H1 (cell line): ENCODE results near the gene TLCD3B. TPM values are rescaled to one million over a fixed set of nuclear protein-coding genes. Genes with fewer than 3 reads are reported as not detected.

Source experiments
- CTCF ChIA-PET: fragments of 300-600 bp; sonication (Branson Sonifier 250); formaldehyde crosslinking; loops from one replicate; lab custom pipeline; 2021; ENCODE audit not compliant: partially characterized antibody; lab: Charles Lee
- POLR2A ChIA-PET: fragments of 300-600 bp; sonication (Branson Sonifier 250); formaldehyde crosslinking; loops from one replicate; lab custom pipeline; 2021; ENCODE audit warnings: inconsistent platforms; ENCODE audit not compliant: partially characterized antibody; lab: Charles Lee
- DNase-seq, 2 experiments: peaks; one replicate each; pipeline versions ENCODE4 v3.0.0 to v3.0.0-alpha.2; 2010 to 2022; ENCODE audit warnings: low spot score in 2 of 2, low read depth in 1 of 2, mixed read lengths in 1 of 2
- FAIRE-seq: peaks from 2 replicates; lab custom pipeline; 2011; peaks lifted over from hg19 to GRCh38; lab: Jason Lieb, UNC
- H2AFZ ChIP-seq: 2 replicates; pipeline ENCODE4 v1.8.1; 2012; ENCODE audit warnings: low read length, inconsistent platforms
- H2AK5ac ChIP-seq: 2 replicates; pipeline ENCODE4 v1.6.1; 2013; ENCODE audit warnings: low read depth, low read length
- H2BK120ac ChIP-seq: replicated peaks from 2 replicates; pipeline ENCODE3; 2013; ENCODE audit warnings: low read depth, low read length, inconsistent platforms
- H2BK12ac ChIP-seq: 2 replicates; pipeline ENCODE4 v1.6.1; 2013; ENCODE audit warnings: low read depth, low read length
- H2BK15ac ChIP-seq: 2 replicates; pipeline ENCODE4 v1.6.1; 2013; ENCODE audit warnings: low read length
- H2BK20ac ChIP-seq: 2 replicates; pipeline ENCODE4 v1.6.1; 2013; ENCODE audit warnings: low read length
- H2BK5ac ChIP-seq: 2 replicates; pipeline ENCODE4 v1.6.1; 2013; ENCODE audit warnings: low read depth, low read length
- H3K14ac ChIP-seq: 2 replicates; pipeline ENCODE4 v1.6.1; 2013; ENCODE audit warnings: inconsistent platforms; ENCODE audit not compliant: insufficient read length
- H3K18ac ChIP-seq: 2 replicates; pipeline ENCODE4 v1.6.1; 2013; ENCODE audit warnings: low read length; ENCODE audit errors: extremely low read depth
- H3K23ac ChIP-seq: 2 replicates; pipeline ENCODE4 v1.6.1; 2013; ENCODE audit warnings: inconsistent platforms; ENCODE audit not compliant: insufficient read length
- H3K23me2 ChIP-seq: 2 replicates; pipeline ENCODE4 v1.6.1; 2013; ENCODE audit warnings: low read depth, low read length
- H3K27ac ChIP-seq: 2 replicates; pipeline ENCODE4 v1.6.1; 2011; ENCODE audit warnings: low read depth, low read length, inconsistent platforms
- H3K27me3 ChIP-seq, 4 experiments: replicated peaks in 1 of 4; 1 replicate in 1 of 4; 2 replicates in 3 of 4; pipeline versions ENCODE4 v1.6.1 to v1.8.1; 2011 to 2013; ENCODE audit warnings: low read length in 3 of 4, mild to moderate bottlenecking in 3 of 4, inconsistent platforms in 2 of 4, mixed read lengths in 2 of 4, moderate library complexity in 1 of 4; ENCODE audit not compliant: control insufficient read depth in 3 of 4, insufficient read depth in 3 of 4; ENCODE audit errors: extremely low read depth in 1 of 4
- H3K36me3 ChIP-seq, 4 experiments: 2 replicates each; pipeline versions ENCODE4 v1.6.1 to v1.8.1; 2011 to 2013; ENCODE audit warnings: mild to moderate bottlenecking in 4 of 4, low read length in 3 of 4, moderate library complexity in 2 of 4, control low read depth in 1 of 4, inconsistent platforms in 1 of 4; ENCODE audit not compliant: insufficient read depth in 4 of 4, control insufficient read depth in 2 of 4
- H3K4ac ChIP-seq: replicated peaks from 2 replicates; pipeline ENCODE3; 2013; ENCODE audit warnings: low read length, low read depth, mixed read lengths, inconsistent platforms; ENCODE audit not compliant: insufficient read length
- H3K4me1 ChIP-seq, 4 experiments: replicated peaks in 1 of 4; 1 replicate in 1 of 4; 2 replicates in 3 of 4; pipeline versions ENCODE4 v1.6.1 to v1.8.1; 2011 to 2013; ENCODE audit warnings: low read length in 3 of 4, inconsistent platforms in 2 of 4, mixed read lengths in 1 of 4; ENCODE audit not compliant: insufficient read depth in 4 of 4, control insufficient read depth in 3 of 4
- H3K4me2 ChIP-seq, 2 experiments: 2 replicates each; pipeline versions ENCODE4 v1.6.1 to v1.8.1; 2011 to 2013; ENCODE audit warnings: low read depth in 2 of 2, low read length in 2 of 2, control low read depth in 1 of 2, inconsistent platforms in 1 of 2, mild to moderate bottlenecking in 1 of 2; ENCODE audit not compliant: insufficient read depth in 1 of 2
- H3K4me3 ChIP-seq, 4 experiments: fragments of 200-600, 300-600 bp in 1 of 4; sonication (generic), shearing (Covaris generic), sonication (Bioruptor Twin) in 1 of 4; 2 replicates each; pipeline versions ENCODE4 v1.5.1 to v1.8.1; 2011 to 2016; ENCODE audit warnings: low read length in 4 of 4, low read depth in 3 of 4, control low read depth in 2 of 4, inconsistent platforms in 2 of 4, mild to moderate bottlenecking in 2 of 4, mixed read lengths in 1 of 4, moderate library complexity in 1 of 4; ENCODE audit not compliant: insufficient read depth in 2 of 4; ENCODE audit errors: extremely low read depth in 1 of 4
- H3K56ac ChIP-seq: replicated peaks from 2 replicates; pipeline ENCODE3; 2013; ENCODE audit warnings: low read depth, mild to moderate bottlenecking, mixed read lengths, low read length, inconsistent platforms; ENCODE audit not compliant: insufficient read length
- H3K79me1 ChIP-seq: 2 replicates; pipeline ENCODE4 v1.6.1; 2013; ENCODE audit warnings: low read depth, low read length, control low read depth
- H3K79me2 ChIP-seq, 2 experiments: 2 replicates each; pipeline versions ENCODE4 v1.6.1 to v1.8.1; 2012 to 2013; ENCODE audit warnings: low read length in 2 of 2, mild to moderate bottlenecking in 2 of 2, inconsistent platforms in 1 of 2; ENCODE audit not compliant: insufficient read depth in 2 of 2, control insufficient read depth in 1 of 2
- H3K9ac ChIP-seq, 4 experiments: replicated peaks in 1 of 4; 1 replicate in 1 of 4; 2 replicates in 3 of 4; pipeline versions ENCODE4 v1.6.1 to v1.8.1; 2011 to 2013; ENCODE audit warnings: low read depth in 3 of 4, low read length in 3 of 4, control low read depth in 2 of 4, mild to moderate bottlenecking in 2 of 4, moderate library complexity in 2 of 4, inconsistent platforms in 1 of 4; ENCODE audit errors: extremely low read depth in 1 of 4
- H3K9me3 ChIP-seq, 2 experiments: 2 replicates each; pipeline versions ENCODE4 v1.6.1 to v1.8.1; 2012 to 2013; ENCODE audit warnings: mild to moderate bottlenecking in 2 of 2, moderate library complexity in 2 of 2, control low read depth in 1 of 2, inconsistent platforms in 1 of 2, low read depth in 1 of 2, low read length in 1 of 2, mixed read lengths in 1 of 2; ENCODE audit not compliant: insufficient read depth in 2 of 2
- H4K20me1 ChIP-seq, 2 experiments: replicated peaks in 1 of 2; 2 replicates each; pipeline versions ENCODE3 to v1.8.1; 2011 to 2013; ENCODE audit warnings: inconsistent platforms in 2 of 2, low read length in 2 of 2, mild to moderate bottlenecking in 1 of 2; ENCODE audit not compliant: insufficient read depth in 2 of 2, control insufficient read depth in 1 of 2
- H4K5ac ChIP-seq: 2 replicates; pipeline ENCODE4 v1.6.1; 2013; ENCODE audit warnings: low read length, low read depth, mixed read lengths, inconsistent platforms; ENCODE audit not compliant: insufficient read length
- H4K8ac ChIP-seq: 2 replicates; pipeline ENCODE4 v1.8.0; 2013; ENCODE audit warnings: mild to moderate bottlenecking, moderate library complexity, low read length, inconsistent platforms; ENCODE audit not compliant: insufficient read depth; ENCODE audit errors: extremely low read depth
- H4K91ac ChIP-seq: replicated peaks from 2 replicates; pipeline ENCODE3; 2013; ENCODE audit warnings: low read length, mixed read lengths, inconsistent platforms; ENCODE audit not compliant: insufficient read length
- ASH2L ChIP-seq: fragments of 200-600, 300-600 bp; sonication (generic); IDR thresholded peaks from one replicate; pipeline ENCODE4 v1.7.1; 2017; ENCODE audit warnings: low read length
- ATF3 ChIP-seq: IDR thresholded peaks from 2 replicates; pipeline ENCODE4 v1.6.1; 2011; ENCODE audit warnings: low read depth, mild to moderate bottlenecking, low read length; ENCODE audit not compliant: insufficient read depth
- BCL11A ChIP-seq, 2 experiments: IDR thresholded peaks; one replicate each; pipeline ENCODE4 v1.6.1; 2011; ENCODE audit warnings: low read depth in 2 of 2, low read length in 2 of 2, mild to moderate bottlenecking in 2 of 2
- CEBPB ChIP-seq: IDR thresholded peaks from 2 replicates; pipeline ENCODE4 v1.6.1; 2012; ENCODE audit warnings: low read depth, low read length
- HDAC2 ChIP-seq, 2 experiments: fragments of 300-600 bp in 1 of 2; sonication (generic) in 1 of 2; IDR thresholded peaks; 2 replicates each; pipeline ENCODE4 v1.6.1; 2011 to 2012; ENCODE audit warnings: low read depth in 2 of 2, low read length in 2 of 2, mild to moderate bottlenecking in 2 of 2, moderate library complexity in 2 of 2, borderline replicate concordance in 1 of 2, inconsistent platforms in 1 of 2
- JUND ChIP-seq: IDR thresholded peaks from 2 replicates; pipeline ENCODE4 v1.6.1; 2011; ENCODE audit warnings: mild to moderate bottlenecking, improper control_type of control experiment, low read length
- MAFK ChIP-seq: IDR thresholded peaks from 2 replicates; pipeline ENCODE4 v1.6.1; 2012; ENCODE audit warnings: low read depth, mild to moderate bottlenecking, improper control_type of control experiment, low read length
- NANOG ChIP-seq: IDR thresholded peaks from 2 replicates; pipeline ENCODE4 v1.6.1; 2011; ENCODE audit warnings: low read length, low read depth, mild to moderate bottlenecking, inconsistent platforms; ENCODE audit not compliant: insufficient read depth, poor library complexity, severe bottlenecking
- POLR2A ChIP-seq, 2 experiments: IDR thresholded peaks; 1 replicate in 1 of 2; 2 replicates in 1 of 2; pipeline ENCODE4 v1.6.1; 2011; ENCODE audit warnings: low read depth in 2 of 2, low read length in 2 of 2, mild to moderate bottlenecking in 2 of 2; ENCODE audit errors: control extremely low read depth in 1 of 2
- RXRA ChIP-seq: IDR thresholded peaks from 2 replicates; pipeline ENCODE4 v1.6.1; 2011; ENCODE audit warnings: low read depth, mild to moderate bottlenecking, low read length, moderate library complexity; ENCODE audit not compliant: insufficient read depth
- TAF7 ChIP-seq: optimal IDR thresholded peaks from 2 replicates; pipeline ENCODE3; 2011; ENCODE audit warnings: low read depth, mild to moderate bottlenecking, inconsistent platforms, low read length, moderate library complexity, borderline replicate concordance
- TBP ChIP-seq: IDR thresholded peaks from 2 replicates; pipeline ENCODE4 v1.6.1; 2011; ENCODE audit warnings: low read depth, low read length, improper control_type of control experiment
- YY1 ChIP-seq: IDR thresholded peaks from 2 replicates; pipeline ENCODE4 v1.6.1; 2011; ENCODE audit warnings: low read depth, mild to moderate bottlenecking, low read length
- WGBS, 2 experiments: shearing (Covaris generic) in 1 of 2; methylation state at CpG; one replicate each; pipeline versions ENCODE4 v1.1.6 to v1.1.7; 2013 to 2015; ENCODE audit warnings: low lambda C conversion rate in 2 of 2, mixed read lengths in 2 of 2, inconsistent platforms in 1 of 2, low coverage in 1 of 2, missing lambda C conversion rate in 1 of 2; ENCODE audit not compliant: insufficient replicate concordance in 2 of 2, insufficient coverage in 1 of 2, insufficient read length in 1 of 2; ENCODE audit errors: extremely low coverage in 1 of 2, missing lambda C conversion rate in 1 of 2; 5-methylcytosine and 5-hydroxymethylcytosine counted together
- polyA plus RNA-seq, 7 experiments: library from polyadenylated mRNA; depleted of rRNA in 3 of 7; stranded (reverse) in 5 of 7; unstranded in 2 of 7; fragments of >200 nt in 5 of 7; fragments of 200-250 nt in 2 of 7; gene quantifications; 1 replicate in 5 of 7; 2 replicates in 1 of 7; 4 replicates in 1 of 7; pipeline versions ENCODE4 v1.2.1 to v1.2.3, GENCODE V29; 2011 to 2013; ENCODE audit warnings: missing spikeins in 2 of 7, mixed read lengths in 2 of 7
- total RNA-seq: library from RNA; stranded (reverse); fragmentation: NEBNext Ultra II Directional; extraction: Animal tissue kit (Norgen Biotek cat#: 25700); gene quantifications from 2 replicates; pipeline ENCODE4 v1.2.1, GENCODE V29; 2021

TLCD3B gene
- total and polyA plus RNA-seq, 2 of the 8 experiments (the other 6 are each of a cell fraction or from before 2014, with no cell fraction given): 15.2 to 26.9 TPM

- Histone ChIP-seq H4K20me1 (no peaks in the 10 kb centered on the region), H3K23ac (no peak overlapping the region), H2BK120ac (no peak overlapping the region), H2AFZ (no peak overlapping the region), H2BK12ac (no peak overlapping the region), H3K14ac (no peak overlapping the region), H2AK5ac (no peak overlapping the region), H4K8ac (no peak overlapping the region), H3K79me2 (peaks cover 0 to 7% of the 10 kb centered on the region in 2 experiments; a peak in 1 of 4 replicates), H4K5ac (no peak overlapping the region), H3K27me3 (no peaks in the 10 kb centered on the region), H2BK20ac (no peak overlapping the region), H3K9ac (no peak overlapping the region), H3K36me3 (peaks cover 0 to 29% (median 6%) of the 10 kb centered on the region in 4 experiments; a peak in 6 of 8 replicates), H3K9me3 (no peaks in the 10 kb centered on the region), H2BK5ac (no peak overlapping the region), H3K4ac (no peak overlapping the region), H3K4me3 (no peak overlapping the region), H4K91ac (no peak overlapping the region), H3K4me1 (peaks cover 0 to 8% (median 3%) of the 10 kb centered on the region in 4 experiments; a peak in 4 of 7 replicates), H3K4me2 (no peak overlapping the region), H3K27ac (no peak overlapping the region), H3K23me2 (peaks cover 9% of the 10 kb centered on the region; the same call in 1 of the 2 replicates), H3K79me1 (peaks cover 3% of the 10 kb centered on the region; the same call in 1 of the 2 replicates), H3K18ac (no peak overlapping the region), H2BK15ac (no peak overlapping the region), H3K56ac (no peak overlapping the region)
- WGBS, 2 experiments: 80% methylated on average over 7 of the region's 7 CpGs; no CpG with 5 or more reads in 1 of the 2 experiments
- ChIA-PET CTCF (interaction anchor here (0.6 to 2.5 kb wide), 3 partner anchors 20 to 146 kb away, joined by 3 to 9 read pairs (median 3); partner anchors contain the start of gene TLCD3B), POLR2A (interaction anchor here (1.0 to 5.5 kb wide), 6 partner anchors 9 to 177 kb away, joined by 3 to 34 read pairs (median 9); partner anchors contain the start of genes ASPHD1, PAGR1, SEZ6L2 and TAOK2)
- FAIRE-seq (no peak), DNase-seq (no peak)
- TF ChIP-seq MAFK (no peak), TAF7 (no peak), RXRA (no peak), NANOG (no peak), TBP (no peak), CEBPB (no peak), ASH2L (no peak), YY1 (no peak), JUND (no peak), BCL11A (IDR thresholded peaks at IDR 0.05; ENCODE audit: low read depth in 2 of 2, low read length in 2 of 2) (no peak), POLR2A (IDR thresholded peaks at IDR 0.05; ENCODE audit: control extremely low read depth in 1 of 2, low read depth in 2 of 2, low read length in 2 of 2) (no peak), HDAC2 (IDR thresholded peaks at IDR 0.05; ENCODE audit: borderline replicate concordance in 1 of 2, low read depth in 2 of 2, low read length in 2 of 2) (no peak), ATF3 (no peak)
These were observed 38.6 kb downstream of the TLCD3B start for GRCh38 chr16:29992344-29992967.
